ENCODE results near the gene B4GALT4.

DNA sequence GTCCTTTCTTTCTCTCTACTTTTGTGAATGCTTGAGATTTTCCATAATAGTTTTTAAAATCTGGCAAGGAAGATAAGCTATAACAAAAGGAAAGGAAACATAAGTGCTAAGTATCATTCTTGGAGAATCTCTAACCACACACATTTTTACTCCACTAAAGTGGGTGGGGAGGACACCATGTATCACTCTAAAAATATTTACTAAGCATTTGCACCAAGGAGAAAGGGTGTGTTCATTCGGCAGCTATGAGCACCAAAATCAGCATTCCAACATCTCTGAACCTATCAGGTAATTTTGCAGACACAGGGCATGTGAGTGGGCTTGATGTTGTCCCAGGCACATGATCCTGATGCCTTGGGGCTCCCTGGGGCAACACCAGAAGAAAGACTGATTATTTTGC, 5.5 kb downstream of the B4GALT4 start:
- no peak for TF ChIP-seq EZH2 (IDR thresholded peaks at IDR 0.05; ENCODE audit: low read depth)
- TF ChIP-seq, protein P1, sequence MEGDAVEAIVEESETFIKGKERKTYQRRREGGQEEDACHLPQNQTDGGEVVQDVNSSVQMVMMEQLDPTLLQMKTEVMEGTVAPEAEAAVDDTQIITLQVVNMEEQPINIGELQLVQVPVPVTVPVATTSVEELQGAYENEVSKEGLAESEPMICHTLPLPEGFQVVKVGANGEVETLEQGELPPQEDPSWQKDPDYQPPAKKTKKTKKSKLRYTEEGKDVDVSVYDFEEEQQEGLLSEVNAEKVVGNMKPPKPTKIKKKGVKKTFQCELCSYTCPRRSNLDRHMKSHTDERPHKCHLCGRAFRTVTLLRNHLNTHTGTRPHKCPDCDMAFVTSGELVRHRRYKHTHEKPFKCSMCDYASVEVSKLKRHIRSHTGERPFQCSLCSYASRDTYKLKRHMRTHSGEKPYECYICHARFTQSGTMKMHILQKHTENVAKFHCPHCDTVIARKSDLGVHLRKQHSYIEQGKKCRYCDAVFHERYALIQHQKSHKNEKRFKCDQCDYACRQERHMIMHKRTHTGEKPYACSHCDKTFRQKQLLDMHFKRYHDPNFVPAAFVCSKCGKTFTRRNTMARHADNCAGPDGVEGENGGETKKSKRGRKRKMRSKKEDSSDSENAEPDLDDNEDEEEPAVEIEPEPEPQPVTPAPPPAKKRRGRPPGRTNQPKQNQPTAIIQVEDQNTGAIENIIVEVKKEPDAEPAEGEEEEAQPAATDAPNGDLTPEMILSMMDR (conservative IDR thresholded peaks at IDR 0.05), result no peak
